ENCODE results near the gene GPC1.

DNA sequence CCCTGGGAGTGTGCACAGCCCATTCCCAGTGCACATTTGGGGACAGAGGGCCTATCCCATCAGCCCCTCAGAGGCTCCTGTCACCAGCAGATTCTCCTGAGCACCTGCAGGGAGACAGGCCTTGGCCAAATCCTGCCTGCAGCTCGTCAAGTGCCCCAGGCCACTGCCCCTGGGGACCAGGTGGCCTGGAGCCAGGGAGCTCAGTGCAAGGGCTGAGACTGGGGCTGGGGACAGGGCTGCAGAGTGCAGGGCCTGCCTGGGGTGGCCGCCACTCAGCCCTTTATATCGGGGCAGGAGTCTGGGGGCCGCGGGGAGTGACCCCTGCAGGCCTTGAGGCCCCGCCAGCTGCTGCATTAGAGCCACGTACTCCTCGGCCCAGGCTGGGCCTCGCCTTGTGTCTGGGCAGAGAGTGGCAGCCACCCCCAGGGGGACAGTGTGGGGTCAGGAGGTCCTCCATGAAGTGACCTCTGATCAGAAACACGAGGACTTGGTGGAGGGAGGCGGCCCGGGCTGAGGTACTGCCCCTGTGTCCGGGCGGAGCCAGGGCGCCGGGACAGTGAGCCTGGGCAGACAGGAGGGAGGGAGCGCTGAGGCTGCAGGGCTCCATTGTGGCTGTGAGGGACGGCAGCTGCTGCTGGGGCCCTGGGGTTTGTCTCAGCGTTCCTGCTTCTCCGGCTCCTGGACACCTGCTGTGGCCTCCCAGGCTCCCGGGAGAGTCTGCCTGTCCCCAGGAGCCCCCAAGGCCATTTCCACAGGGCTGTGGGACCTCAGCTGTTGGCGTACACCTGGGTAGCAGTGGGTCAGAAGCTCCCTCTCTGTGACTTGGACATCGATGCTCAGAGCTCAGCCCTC, 24.2 kb downstream of the GPC1 start:
- no peak for TF ChIP-seq TAF1 (IDR thresholded peaks at IDR 0.05; ENCODE audit: borderline replicate concordance, insufficient read depth, low read length)
- TF ChIP-seq POLR2AphosphoS5 (IDR thresholded peaks at IDR 0.05; ENCODE audit: low read depth, low read length), result no peak
- TF ChIP-seq SIN3A (IDR thresholded peaks at IDR 0.05; ENCODE audit: borderline replicate concordance, insufficient read depth, low read length), result no peak
- TF ChIP-seq, protein P1, sequence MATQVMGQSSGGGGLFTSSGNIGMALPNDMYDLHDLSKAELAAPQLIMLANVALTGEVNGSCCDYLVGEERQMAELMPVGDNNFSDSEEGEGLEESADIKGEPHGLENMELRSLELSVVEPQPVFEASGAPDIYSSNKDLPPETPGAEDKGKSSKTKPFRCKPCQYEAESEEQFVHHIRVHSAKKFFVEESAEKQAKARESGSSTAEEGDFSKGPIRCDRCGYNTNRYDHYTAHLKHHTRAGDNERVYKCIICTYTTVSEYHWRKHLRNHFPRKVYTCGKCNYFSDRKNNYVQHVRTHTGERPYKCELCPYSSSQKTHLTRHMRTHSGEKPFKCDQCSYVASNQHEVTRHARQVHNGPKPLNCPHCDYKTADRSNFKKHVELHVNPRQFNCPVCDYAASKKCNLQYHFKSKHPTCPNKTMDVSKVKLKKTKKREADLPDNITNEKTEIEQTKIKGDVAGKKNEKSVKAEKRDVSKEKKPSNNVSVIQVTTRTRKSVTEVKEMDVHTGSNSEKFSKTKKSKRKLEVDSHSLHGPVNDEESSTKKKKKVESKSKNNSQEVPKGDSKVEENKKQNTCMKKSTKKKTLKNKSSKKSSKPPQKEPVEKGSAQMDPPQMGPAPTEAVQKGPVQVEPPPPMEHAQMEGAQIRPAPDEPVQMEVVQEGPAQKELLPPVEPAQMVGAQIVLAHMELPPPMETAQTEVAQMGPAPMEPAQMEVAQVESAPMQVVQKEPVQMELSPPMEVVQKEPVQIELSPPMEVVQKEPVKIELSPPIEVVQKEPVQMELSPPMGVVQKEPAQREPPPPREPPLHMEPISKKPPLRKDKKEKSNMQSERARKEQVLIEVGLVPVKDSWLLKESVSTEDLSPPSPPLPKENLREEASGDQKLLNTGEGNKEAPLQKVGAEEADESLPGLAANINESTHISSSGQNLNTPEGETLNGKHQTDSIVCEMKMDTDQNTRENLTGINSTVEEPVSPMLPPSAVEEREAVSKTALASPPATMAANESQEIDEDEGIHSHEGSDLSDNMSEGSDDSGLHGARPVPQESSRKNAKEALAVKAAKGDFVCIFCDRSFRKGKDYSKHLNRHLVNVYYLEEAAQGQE (IDR thresholded peaks at IDR 0.05; ENCODE audit: insufficient read depth in 1 of 2, low read depth in 2 of 2, low read length in 2 of 2), result no peak
- no peak for TF ChIP-seq FOXP2 (optimal IDR thresholded peaks at IDR 0.05; ENCODE audit: borderline replicate concordance, extremely low read depth, extremely low read length, insufficient read depth)

Data from PFSK-1 (cell line).